ENCODE measurements around the gene CCDC15.

CCDC15 gene

GRCh38 chr11:125052047-125052446 is 98.0 kb downstream of the CCDC15 start:
- TF ChIP-seq BACH2 (CRISPR knock-in tag; IDR thresholded peaks at IDR 0.05; ENCODE audit: borderline replicate concordance) (no peak), CREB5 (CRISPR knock-in tag; IDR thresholded peaks at IDR 0.05; ENCODE audit: low read depth) (no peak), PATZ1 (CRISPR knock-in tag; IDR thresholded peaks at IDR 0.05; ENCODE audit: borderline replicate concordance) (no peak), OSR1 (CRISPR knock-in tag; IDR thresholded peaks at IDR 0.05) (no peak), TOX (CRISPR knock-in tag; IDR thresholded peaks at IDR 0.05; ENCODE audit: borderline replicate concordance) (no peak), PPARA (CRISPR knock-in tag; IDR thresholded peaks at IDR 0.05; ENCODE audit: borderline replicate concordance) (no peak), RARB (CRISPR knock-in tag; IDR thresholded peaks at IDR 0.05) (no peak), POU6F1 (CRISPR knock-in tag; IDR thresholded peaks at IDR 0.05; ENCODE audit: borderline replicate concordance, low read depth) (no peak), GLIS3 (CRISPR knock-in tag; IDR thresholded peaks at IDR 0.05) (no peak), ZNF70 (CRISPR knock-in tag; IDR thresholded peaks at IDR 0.05) (no peak), ZFP3 (CRISPR knock-in tag; IDR thresholded peaks at IDR 0.05) (no peak), CSDC2 (CRISPR knock-in tag; IDR thresholded peaks at IDR 0.05) (no peak), CSRNP3 (CRISPR knock-in tag; IDR thresholded peaks at IDR 0.05) (no peak), ARNTL (CRISPR knock-in tag; IDR thresholded peaks at IDR 0.05; ENCODE audit: borderline replicate concordance, low read depth) (no peak), ZNF565 (CRISPR knock-in tag; conservative IDR thresholded peaks at IDR 0.05; ENCODE audit: low read depth) (no peak), ZFP30 (CRISPR knock-in tag; IDR thresholded peaks at IDR 0.05) (no peak), ZNF8 (CRISPR knock-in tag; IDR thresholded peaks at IDR 0.05) (no peak), ISL1 (CRISPR knock-in tag; IDR thresholded peaks at IDR 0.05) (no peak), TSHZ2 (CRISPR knock-in tag; IDR thresholded peaks at IDR 0.05) (no peak), ESRRG (CRISPR knock-in tag; IDR thresholded peaks at IDR 0.05) (no peak)
- ATAC-seq = no peak

- no peak for ATAC-seq
- TF ChIP-seq ZNF8 (CRISPR knock-in tag; IDR thresholded peaks at IDR 0.05) (no peak), ISL1 (CRISPR knock-in tag; IDR thresholded peaks at IDR 0.05) (no peak), TSHZ2 (CRISPR knock-in tag; IDR thresholded peaks at IDR 0.05) (no peak), BACH2 (CRISPR knock-in tag; IDR thresholded peaks at IDR 0.05; ENCODE audit: borderline replicate concordance) (no peak), ARNTL (CRISPR knock-in tag; IDR thresholded peaks at IDR 0.05; ENCODE audit: borderline replicate concordance, low read depth) (no peak), GLIS3 (CRISPR knock-in tag; IDR thresholded peaks at IDR 0.05) (no peak), TCF4 (CRISPR knock-in tag; IDR thresholded peaks at IDR 0.05; ENCODE audit: borderline replicate concordance) (no peak), ZC3H10 (CRISPR knock-in tag; IDR thresholded peaks at IDR 0.05) (no peak), OSR1 (CRISPR knock-in tag; IDR thresholded peaks at IDR 0.05) (no peak), PPARA (CRISPR knock-in tag; IDR thresholded peaks at IDR 0.05; ENCODE audit: borderline replicate concordance) (no peak), ZNF70 (CRISPR knock-in tag; IDR thresholded peaks at IDR 0.05) (no peak), CSRNP3 (CRISPR knock-in tag; IDR thresholded peaks at IDR 0.05) (no peak), RARB (CRISPR knock-in tag; IDR thresholded peaks at IDR 0.05) (no peak), CSDC2 (CRISPR knock-in tag; IDR thresholded peaks at IDR 0.05) (no peak), POU6F1 (CRISPR knock-in tag; IDR thresholded peaks at IDR 0.05; ENCODE audit: borderline replicate concordance, low read depth) (no peak), ZNF565 (CRISPR knock-in tag; conservative IDR thresholded peaks at IDR 0.05; ENCODE audit: low read depth) (no peak), SNAI2 (CRISPR knock-in tag; IDR thresholded peaks at IDR 0.05) (no peak), ESRRG (CRISPR knock-in tag; IDR thresholded peaks at IDR 0.05) (no peak)
These were observed 99.2 kb downstream of the CCDC15 start for GRCh38 chr11:125053167-125053566.

All from SK-N-SH treated with all-trans-retinoic acid at 6 μM for 48 hours (cell line).